ENCODE data around the gene WDR13. TPM values are rescaled to one million over a fixed set of nuclear protein-coding genes. Genes with fewer than 3 reads are reported as not detected.

Gene WDR13
- total and polyA plus RNA-seq, 8 donors, result 52.0 to 433 (median 179) TPM

- 87 to 96% (median 90%) methylated on average over 10 to 16 of the region's 16 CpGs for whole genome bisulfite sequencing, 5 donors
- H3K4me1 ChIP-seq, result no peaks in the 10 kb centered on the region
- intact Hi-C loops (cut with DNase I; ENCODE audit: low total_unique reads), result no loop called here
- H3K27me3 ChIP-seq, result no peaks in the 10 kb centered on the region
- H3K36me3 ChIP-seq, result peaks cover 13 to 61% (median 56%) of the 10 kb centered on the region in 4 donors
- TF ChIP-seq POLR2A (IDR thresholded peaks at IDR 0.05), result no peak
- TF ChIP-seq, protein P1, sequence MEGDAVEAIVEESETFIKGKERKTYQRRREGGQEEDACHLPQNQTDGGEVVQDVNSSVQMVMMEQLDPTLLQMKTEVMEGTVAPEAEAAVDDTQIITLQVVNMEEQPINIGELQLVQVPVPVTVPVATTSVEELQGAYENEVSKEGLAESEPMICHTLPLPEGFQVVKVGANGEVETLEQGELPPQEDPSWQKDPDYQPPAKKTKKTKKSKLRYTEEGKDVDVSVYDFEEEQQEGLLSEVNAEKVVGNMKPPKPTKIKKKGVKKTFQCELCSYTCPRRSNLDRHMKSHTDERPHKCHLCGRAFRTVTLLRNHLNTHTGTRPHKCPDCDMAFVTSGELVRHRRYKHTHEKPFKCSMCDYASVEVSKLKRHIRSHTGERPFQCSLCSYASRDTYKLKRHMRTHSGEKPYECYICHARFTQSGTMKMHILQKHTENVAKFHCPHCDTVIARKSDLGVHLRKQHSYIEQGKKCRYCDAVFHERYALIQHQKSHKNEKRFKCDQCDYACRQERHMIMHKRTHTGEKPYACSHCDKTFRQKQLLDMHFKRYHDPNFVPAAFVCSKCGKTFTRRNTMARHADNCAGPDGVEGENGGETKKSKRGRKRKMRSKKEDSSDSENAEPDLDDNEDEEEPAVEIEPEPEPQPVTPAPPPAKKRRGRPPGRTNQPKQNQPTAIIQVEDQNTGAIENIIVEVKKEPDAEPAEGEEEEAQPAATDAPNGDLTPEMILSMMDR (IDR thresholded peaks at IDR 0.05), result no peak
- no peak for TF ChIP-seq POLR2AphosphoS5 (IDR thresholded peaks at IDR 0.05)
- TF ChIP-seq EP300 (IDR thresholded peaks at IDR 0.05), result no peak
- no peak for DNase-seq
- no peak overlapping the region for H3K27ac ChIP-seq
- no peak overlapping the region for H3K4me3 ChIP-seq
- H3K9me3 ChIP-seq, result no peaks in the 10 kb centered on the region
Observed at GRCh38 chrX:48604701-48605100, 7.4 kb downstream of the WDR13 start.

- no peaks in the 10 kb centered on the region for H3K9me3 ChIP-seq
- H3K4me1 ChIP-seq, result no peaks in the 10 kb centered on the region
- TF ChIP-seq EP300 (IDR thresholded peaks at IDR 0.05) (no peak), POLR2AphosphoS5 (IDR thresholded peaks at IDR 0.05) (no peak), POLR2A (IDR thresholded peaks at IDR 0.05) (no peak)
- TF ChIP-seq, protein P1 (IDR thresholded peaks at IDR 0.05), result no peak
- H3K27me3 ChIP-seq, result no peaks in the 10 kb centered on the region
- intact Hi-C loops (cut with DNase I; ENCODE audit: low total_unique reads), result no loop called here
- no peak overlapping the region for H3K4me3 ChIP-seq
- DNase-seq, result no peak
- H3K27ac ChIP-seq, result no peak overlapping the region
- WGBS, 5 donors, result 68 to 80% (median 70%) methylated on average over 2 to 6 of the region's 6 CpGs
- H3K36me3 ChIP-seq, result peaks cover 5 to 49% (median 42%) of the 10 kb centered on the region in 4 donors
Observed at GRCh38 chrX:48606091-48606490, 8.8 kb downstream of the WDR13 start.

GRCh38 chrX:48611703-48612102, 14.4 kb downstream of the WDR13 start:
- TF ChIP-seq, protein P1 (IDR thresholded peaks at IDR 0.05), result no peak
- TF ChIP-seq POLR2A (IDR thresholded peaks at IDR 0.05) (no peak), EP300 (IDR thresholded peaks at IDR 0.05) (no peak), POLR2AphosphoS5 (IDR thresholded peaks at IDR 0.05) (no peak)
- H3K27me3 ChIP-seq, result no peaks in the 10 kb centered on the region
- H3K36me3 ChIP-seq, result no peaks in the 10 kb centered on the region
- no peak for DNase-seq
- 45 to 74% (median 60%) methylated on average over 2 of the region's 2 CpGs for WGBS, 5 donors
- H3K9me3 ChIP-seq, result no peaks in the 10 kb centered on the region
- H3K27ac ChIP-seq, result no peak overlapping the region
- no peak overlapping the region for H3K4me3 ChIP-seq
- intact Hi-C loops (cut with DNase I; ENCODE audit: low total_unique reads), result no loop called here
- no peaks in the 10 kb centered on the region for H3K4me1 ChIP-seq

- WGBS, 5 donors, result 76 to 84% (median 82%) methylated on average over 6 of the region's 6 CpGs
- H3K4me3 ChIP-seq, result no peak overlapping the region
- H3K36me3 ChIP-seq, result no peaks in the 10 kb centered on the region
- no peaks in the 10 kb centered on the region for H3K9me3 ChIP-seq
- no peaks in the 10 kb centered on the region for H3K27me3 ChIP-seq
- H3K27ac ChIP-seq, result no peak overlapping the region
- no peaks in the 10 kb centered on the region for H3K4me1 ChIP-seq
- TF ChIP-seq, protein P1 (IDR thresholded peaks at IDR 0.05), result no peak
- TF ChIP-seq EP300 (IDR thresholded peaks at IDR 0.05) (no peak), POLR2AphosphoS5 (IDR thresholded peaks at IDR 0.05) (no peak), POLR2A (IDR thresholded peaks at IDR 0.05) (no peak)
- no peak for DNase-seq
- intact Hi-C loops (cut with DNase I; ENCODE audit: low total_unique reads), result no loop called here
Observed at GRCh38 chrX:48613502-48614160, 16.3 kb downstream of the WDR13 start.

Measured in stomach (tissue), 9 donors.